DMS 273 (cell line): ENCODE results near the gene TMEM8B.

Experiments used
- DNase-seq: peaks from one replicate; lab custom pipeline; 2025; ENCODE audit not compliant: unreplicated experiment; lab: John Stamatoyannopoulos, UW

TMEM8B gene

DNA sequence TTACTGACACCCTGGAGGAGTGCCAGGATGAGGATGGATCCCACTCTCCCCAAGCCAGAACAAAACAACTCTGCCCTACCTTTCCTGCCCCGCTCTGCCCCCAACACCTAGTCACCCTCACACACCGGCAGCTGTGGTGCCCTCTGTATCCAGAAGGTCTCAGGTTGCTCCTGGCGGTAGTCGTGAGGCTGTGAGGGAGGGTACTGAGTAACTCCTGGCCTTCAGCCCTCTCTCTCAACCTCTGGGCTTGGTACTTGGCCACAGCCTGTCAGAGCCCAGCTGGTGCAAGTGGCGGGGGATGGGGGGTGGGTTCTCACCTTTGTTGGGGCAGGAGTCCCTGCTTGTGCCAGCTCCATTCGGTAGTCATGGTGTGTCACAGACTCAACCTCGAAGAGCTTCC is 18.9 kb upstream of the TMEM8B start:
- DNase-seq = no peak

DNA sequence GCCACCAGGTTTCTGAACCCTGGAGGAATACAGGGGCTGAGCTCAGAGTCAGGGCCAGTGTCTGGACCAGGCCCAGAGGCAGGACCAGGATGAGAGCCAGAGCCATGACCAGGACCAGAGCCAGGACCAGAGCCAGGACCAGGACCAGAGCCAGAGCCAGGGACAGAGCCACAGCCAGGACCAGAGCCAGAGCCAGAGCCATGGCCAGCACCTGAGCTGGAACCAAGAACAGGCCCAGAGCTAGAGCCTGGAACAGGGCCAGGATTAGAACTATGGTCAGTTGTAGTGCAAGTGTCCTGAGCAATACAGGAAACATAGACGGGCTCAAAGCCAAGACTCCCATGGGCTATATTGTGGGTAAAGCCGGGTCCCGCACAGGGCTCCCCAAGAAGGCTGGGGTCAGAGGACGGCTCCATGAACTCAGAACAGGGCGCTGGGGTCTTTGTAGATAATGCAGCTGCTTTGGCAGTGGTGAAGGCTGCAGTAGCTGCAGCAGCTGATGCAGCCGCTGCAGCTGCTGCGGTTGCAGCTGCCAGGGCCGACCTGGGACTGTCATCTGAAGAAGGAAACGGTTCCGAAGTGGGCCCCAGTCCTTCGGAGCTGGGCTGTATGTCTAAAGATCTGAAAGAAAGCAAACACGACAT is 17.5 kb upstream of the TMEM8B start:
- peak; percentile 32 for DNase-seq

DNA sequence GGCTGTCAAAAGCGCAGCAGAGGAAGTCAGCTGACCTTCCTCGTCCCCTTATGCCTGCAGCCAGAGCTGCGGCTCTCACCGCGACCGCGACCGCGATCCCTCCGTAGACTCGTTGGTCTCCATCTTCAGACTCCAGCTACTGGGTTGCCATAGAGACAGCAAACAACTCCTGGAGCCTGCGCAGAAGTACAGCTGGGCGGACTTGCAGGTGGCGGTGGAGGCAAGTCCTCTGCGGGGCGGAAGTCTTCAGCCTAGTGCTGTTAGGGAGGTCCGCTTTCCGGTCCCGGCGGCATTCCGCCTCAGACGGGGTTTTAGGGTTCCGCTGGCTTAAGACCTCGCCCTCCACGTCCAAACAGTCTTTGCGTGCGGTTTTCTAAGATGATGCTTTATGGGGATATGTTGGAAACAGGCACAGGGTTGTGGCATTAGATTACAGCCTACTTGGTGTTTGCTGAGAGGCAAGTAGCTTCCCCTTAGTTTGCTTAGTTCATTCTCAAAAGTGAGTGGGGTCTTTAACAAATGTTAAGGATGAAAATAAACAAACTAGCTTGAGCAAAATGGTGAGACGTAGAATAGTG is 16.9 kb upstream of the TMEM8B start, which contains the start of gene SPAG8:
Gene SPAG8 (minus strand): TSS at position 238 of the 578 bp plus-strand sequence. CDS start 115 bp downstream, at position 123.
- peak; percentile 98 for DNase-seq

DNA sequence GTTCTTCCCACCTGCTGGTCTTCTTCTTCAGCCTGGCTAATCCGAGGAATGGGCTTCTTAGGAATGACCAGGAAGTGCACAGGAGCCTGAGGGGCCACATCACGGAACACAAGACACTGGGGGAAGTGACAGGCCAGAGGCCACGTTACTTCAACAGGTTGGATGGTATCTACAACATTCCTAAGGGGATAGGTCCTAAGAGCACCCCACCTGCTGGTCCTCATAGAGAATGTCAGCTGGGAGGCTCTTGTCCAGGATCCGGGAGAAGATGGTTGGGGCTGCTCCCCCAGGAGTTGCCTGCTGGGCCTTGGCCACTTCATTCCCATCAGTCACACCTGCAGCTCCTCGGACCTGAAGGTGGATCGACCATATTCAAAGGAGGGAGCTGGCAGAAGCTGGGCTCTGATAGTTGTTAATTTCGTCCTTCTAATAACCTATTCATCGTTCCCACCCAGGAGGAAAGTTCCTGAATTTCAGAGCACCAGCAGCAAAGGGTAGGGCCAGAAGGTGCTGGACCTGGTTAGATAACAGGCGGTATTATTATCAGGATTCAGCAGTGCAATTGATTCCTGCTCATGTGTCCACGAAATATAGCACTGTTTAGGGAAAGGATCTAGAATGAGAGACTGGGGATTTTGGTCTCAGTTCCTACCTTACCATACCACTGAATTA is 15.5 kb upstream of the TMEM8B start:
- peak; percentile 54 for DNase-seq

DNA sequence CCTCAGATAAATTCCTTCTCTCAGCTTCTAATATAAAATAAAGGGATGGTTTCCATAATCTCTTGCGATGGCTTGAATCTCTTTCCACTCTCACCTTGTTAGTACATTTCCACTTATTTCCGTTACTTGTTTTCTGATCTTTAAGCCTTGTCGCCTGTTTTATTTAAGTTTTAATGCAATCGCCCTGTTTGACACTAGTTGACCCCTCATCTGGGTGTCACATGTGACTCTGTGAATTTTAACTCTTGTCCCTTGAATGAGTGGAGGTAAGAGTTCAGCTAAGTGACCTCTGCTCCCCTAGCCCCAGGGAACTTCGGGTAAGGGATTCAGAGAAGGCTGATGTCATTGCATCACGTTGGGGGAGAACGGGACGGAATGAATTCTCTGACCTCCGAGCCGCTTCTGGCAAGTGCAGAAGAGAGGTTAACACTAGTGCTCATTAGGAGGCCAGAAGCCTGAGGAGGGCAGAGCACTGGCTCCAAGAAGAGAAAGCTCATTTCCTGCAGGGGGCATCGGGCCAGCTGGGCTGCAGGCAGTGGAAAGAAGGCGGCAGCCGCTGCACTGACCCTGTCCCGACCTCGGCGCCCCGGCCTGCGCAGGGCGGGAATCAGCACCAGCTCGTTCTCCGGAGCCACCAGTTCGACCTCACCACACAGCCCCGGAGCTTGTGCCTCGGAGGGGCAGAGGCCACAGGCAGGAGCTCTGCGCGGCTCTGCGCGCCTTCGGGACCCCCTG is 14.8 kb upstream of the TMEM8B start:
- peak; percentile 80 for DNase-seq

DNA sequence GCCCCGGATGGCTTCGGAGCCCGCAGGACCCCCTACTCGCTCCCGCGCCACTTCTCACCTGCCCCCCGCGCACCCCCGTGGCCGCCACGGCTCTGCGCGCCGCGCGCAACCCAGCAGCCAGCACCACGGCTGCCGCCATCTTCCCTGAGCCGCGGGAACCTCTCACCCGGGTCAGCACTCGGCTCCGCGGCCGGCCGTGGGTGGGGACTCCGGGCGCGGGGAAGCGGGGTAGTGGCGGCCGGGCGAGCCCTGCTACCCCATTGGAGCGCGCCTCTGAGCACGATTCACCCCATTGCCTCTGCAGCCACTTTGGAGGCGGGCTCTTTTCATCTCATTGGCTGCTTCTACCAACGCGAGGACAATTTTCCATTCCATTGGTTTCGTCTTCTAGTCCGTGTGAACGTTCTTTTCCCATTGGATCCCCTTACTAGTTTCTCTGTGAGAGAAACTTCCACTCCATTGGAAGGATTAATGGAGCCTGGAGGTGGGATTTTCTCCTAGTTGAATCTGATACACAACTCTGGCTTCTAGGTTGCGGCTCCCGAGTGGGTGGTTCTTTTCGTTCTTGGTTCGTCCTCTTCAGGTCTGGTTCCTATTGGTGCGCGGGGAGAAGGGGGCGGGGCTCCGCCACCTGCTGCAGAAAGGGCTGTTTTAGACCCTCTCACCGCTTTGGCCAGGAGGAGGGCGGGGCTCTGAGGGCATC is 14.0 kb upstream of the TMEM8B start, which contains the start of gene HINT2:
Gene HINT2 (minus strand): TSS at position 202 of the 703 bp plus-strand sequence. CDS start 63 bp downstream, at position 139.
- DNase-seq = peak; percentile 100

DNA sequence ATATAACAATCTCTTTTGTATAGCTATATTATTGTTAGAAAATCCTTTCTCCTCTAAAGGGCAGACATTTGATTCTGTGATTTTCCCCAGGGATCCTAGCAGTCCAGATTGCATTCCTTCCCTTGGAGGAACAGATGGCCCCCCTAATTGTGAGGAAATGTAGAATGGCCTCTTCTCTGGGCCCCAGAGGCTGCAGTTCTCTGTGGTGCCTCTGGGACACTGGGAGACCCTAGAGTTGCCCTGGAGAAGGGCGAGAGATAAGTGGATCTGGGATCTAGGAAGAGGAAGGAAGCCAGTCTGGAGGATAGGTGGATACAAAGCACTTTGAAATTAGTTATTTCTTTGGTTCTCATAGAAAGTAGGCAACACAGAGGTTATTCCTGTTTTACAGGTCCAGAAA is 12.3 kb upstream of the TMEM8B start:
- peak; percentile 97 for DNase-seq

DNA sequence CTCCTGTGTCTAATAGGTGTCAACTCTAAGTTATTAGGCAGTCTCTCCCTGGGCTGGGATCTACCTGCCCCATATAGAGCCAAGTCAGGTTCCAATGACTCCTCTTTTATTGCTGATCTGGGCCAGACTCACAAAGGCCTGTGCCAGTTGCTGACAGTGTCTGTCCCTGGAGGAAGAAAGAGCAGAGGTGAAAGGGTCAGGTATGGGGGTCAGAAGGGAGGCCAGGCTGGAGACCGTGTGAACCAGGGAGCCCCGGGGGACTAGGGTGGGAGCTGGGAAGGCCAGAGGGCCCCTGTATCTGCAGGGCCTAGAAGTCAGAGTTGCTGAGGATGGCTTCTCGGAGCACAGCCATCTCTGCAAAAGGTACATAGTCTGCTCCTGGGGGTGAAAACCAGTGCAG is 10.7 kb upstream of the TMEM8B start:
- no peak for DNase-seq

DNA sequence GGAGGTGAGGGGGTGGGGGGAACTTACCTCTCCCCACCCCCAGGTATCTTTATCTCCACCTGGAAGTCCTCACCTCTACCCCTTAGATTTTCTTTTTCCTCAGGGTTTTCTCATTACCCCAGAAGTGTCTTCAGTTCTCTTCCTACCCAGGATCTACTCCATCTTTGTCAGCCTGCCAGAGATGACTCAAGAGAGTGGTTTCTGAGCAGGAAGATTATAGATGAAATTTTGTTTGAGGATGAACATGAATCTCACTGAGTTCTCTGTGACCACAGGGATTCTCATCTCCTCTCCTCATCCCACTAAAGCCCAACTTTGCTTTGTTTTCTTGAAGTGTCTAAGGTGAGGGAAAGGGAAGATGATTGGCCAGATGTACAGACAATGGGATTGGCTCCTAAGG is 9.0 kb upstream of the TMEM8B start:
- DNase-seq = no peak

DNA sequence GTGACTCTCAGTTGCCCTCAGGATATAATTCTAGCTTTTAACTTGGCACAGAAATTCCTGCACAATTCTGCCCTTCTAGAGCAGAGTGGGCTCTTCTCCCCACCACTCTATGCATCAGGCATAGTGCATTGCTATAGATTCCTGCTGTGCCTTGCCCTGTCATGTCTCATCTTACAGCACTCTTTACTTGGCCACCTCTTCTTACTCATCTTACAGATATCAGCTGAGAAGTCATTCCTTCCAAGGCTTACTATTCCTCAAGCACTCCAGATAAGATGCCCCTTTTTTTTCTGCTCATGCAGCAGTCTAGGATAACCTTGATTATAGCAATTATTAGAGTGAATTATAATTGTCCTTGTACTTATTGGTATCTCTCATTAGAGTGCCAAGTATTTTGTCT is 6.1 kb upstream of the TMEM8B start:
- DNase-seq = no peak

DNA sequence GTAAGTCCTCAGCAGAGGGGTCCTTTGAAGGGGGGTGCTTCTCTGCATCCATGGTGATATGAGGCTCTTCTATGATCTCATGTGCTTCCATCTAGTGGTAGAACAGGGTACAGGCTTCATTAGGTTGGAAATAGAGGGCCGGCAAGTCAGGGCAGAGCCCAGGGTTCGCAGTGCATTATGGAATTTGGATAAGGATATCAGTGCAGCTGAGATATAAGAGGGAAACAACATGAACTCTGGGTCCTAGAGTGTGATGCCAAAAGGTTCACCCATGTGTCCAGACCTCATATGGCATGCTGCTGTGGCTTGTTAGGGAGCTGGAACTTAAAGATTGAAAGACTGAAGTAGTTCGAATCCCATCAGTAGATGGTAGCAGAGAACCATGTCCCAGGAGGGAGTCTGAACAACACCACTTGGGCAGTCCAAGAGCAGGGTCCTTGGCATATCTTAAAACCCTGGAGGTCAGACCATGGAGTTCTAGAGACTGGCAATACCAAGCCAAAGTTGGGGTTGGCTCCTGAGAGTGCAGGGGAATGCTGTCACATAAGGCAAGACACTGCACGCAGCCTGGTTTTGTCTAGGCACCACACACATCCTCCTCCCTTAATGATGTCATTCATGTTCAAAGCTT is 2.8 kb upstream of the TMEM8B start:
- DNase-seq = peak; percentile 77

DNA sequence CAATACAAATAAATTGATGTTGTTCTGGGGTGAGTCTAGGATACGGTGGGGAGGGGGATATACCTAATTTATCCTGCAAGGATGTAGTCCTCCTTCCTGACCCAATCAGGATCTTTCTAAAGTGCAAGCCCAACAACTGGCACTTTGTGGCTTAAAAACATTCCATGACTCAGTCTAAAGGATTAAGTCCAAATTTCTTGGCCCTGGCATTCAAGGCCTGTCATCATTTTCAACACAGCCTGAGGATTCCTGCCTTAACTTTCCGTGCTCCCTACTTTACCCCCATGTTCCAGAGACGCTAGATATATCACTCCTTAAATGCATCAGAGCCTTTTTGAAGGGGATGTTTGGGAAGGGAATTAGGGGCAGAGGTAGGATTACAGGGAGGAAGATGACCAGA is 1.5 kb upstream of the TMEM8B start:
- no peak for DNase-seq

DNA sequence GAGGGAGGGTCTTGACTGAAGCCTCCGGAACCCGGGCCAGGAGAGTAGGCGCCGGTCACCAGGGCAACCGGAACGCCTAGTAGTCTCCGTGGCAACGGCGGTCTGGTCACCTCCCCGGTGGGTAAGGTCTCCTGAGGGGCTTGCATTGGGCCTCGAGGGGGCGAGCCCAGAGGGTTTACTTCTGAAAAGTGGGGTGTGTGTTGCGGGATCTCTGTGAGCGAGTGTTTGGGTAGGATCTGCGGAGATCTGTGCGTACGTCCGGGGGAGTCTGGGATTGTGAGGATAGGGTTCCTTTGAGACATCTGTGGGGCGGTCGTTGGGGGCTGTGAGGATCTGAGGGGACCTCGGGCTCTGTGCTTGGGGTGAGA is 328 bp upstream of the TMEM8B start, which contains the start of gene FAM221B:
Gene FAM221B (minus strand): TSS at position 17 of the 368 bp plus-strand sequence. CDS start 2,571 bp downstream, outside the sequence.
- peak; percentile 69 for DNase-seq

DNA sequence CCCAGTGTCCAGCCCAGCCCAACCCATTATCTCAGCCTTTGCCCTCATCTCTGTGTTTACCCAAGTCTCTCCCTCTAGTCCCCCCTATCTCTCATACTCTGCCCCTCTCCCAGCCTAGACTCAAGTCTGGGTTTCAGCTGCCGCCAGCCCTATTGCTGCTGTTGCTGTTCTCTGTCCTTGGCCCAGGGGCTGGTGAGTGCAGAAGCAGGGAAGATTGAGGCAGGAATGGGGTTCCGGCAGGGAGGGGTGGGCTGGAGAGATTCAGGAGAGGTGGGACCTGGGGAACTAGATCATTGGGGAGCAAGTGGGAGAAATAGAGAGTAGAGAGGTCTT is 702 bp downstream of the TMEM8B start:
- DNase-seq = peak; percentile 48

DNA sequence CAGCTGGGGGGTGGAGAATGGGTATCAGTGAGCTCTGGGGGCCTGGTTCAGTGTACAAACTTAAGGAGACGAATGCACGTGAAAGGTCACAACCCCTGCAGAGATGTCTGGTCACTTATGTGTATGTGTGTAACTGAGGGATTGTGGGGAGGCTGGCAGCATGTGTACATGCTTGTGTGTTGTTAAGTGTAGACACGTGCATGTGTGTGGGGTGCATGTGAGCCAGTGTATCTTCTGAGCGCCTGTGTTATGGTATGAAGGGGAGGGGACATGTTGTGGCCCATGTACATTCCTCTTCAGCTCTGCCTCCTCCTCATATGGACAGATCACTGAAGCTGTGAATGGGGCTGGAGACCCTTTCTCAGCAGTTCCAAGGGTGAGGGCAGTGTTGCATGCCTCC is 2.0 kb downstream of the TMEM8B start:
- no peak for DNase-seq

DNA sequence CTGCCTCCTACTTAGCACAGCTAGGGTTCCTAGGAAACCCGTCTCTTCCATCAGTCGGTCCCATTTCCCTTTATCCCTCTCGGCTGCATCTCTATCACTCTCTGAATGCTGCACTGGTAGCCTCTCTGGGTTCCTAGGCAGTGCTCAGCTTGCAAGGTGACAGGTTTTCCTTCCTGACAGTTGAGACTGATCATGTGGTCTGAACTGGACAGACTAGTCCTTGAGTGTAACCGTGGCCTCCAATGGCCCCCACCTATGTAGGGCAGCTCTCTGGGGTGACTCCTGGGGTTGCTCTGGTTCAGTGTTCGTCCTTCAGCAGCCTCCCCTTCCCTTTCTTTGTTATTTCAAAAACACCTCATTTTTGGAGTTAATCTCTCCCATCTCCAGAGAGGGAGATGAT is 3.8 kb downstream of the TMEM8B start:
- DNase-seq = no peak

DNA sequence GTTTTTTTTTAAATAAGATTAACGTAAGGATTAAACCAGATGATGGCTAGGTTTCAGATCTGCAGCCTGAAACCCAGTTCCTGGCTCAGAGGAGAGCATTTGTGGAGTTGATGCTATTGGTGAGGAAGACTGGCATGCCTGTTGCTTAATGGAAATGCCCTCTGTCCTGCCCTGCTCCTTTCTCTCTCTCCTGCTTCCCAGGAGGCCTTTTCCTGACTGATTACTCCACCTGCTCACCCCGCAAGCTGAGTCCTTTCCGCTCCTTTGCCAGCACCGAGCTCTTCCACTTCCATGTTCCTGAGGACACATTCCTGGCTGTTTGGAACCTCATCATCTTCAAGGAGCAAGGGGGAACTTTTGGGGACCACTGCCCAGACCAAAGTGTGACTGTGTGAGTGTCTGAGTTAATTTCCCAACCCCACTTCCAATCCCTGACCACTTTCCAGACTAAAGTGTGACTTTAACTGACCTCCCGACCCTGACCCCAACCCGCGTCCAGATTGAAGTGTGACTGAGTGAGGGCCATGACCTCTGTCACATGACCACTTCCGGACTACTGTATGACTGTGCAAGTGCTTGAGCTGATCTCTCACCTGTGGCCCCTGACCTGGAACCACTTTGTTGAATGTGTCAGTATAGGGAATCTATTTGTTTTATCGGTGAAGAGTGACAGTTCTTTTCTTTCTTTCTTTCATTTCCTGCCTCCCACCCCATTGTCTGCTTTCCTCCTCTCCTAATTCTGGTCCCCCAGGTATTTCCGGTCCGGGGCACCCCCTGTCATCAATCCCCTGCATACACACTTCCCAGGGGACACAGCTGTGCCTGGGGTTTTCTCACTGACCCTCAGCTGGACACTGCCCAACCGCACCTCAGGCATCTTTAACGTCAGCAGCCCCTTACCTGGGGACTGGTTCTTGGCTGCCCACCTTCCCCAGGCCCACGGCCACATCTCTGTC is 5.5 kb downstream of the TMEM8B start:
- DNase-seq = peak; percentile 12

DNA sequence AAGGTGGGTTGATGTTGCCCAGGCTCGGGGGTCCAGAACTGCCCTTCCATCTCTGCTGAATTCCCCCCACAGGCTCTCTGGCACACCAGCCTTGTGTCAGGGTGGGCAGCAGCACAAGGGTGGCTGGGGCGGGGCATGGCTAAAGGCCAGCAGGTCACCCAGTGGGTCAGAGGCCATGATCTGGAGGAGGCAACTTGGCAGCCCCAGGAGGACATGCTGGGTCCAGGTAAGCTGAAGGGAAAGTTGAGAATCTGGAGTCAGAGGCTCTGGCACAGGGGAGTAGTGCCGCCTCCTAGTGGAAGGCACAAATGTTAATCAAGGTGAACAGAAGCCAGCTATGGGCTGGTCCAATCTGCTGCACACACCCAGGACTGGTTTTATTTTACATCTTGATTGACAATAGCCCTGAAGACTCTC is 6.2 kb downstream of the TMEM8B start:
- peak; percentile 69 for DNase-seq

DNA sequence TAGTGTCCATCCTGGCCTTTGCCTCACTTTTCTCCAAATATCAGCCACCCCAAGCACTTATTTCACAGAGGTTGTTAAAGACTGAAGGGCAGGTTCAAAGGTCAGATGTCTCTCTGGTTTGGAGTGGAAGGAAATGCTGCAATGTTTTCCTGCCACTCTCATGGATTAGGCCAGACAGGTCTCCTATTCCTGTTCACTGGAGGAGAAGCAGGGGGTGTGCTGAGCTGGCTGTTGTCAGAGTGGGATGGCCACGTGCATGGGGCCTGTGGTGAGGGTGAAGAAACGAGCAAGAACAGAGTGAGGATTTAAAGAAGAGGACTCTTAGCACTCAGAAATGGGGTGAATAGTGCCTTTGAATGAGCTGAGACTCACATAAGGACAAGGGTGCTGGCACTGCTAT is 6.7 kb downstream of the TMEM8B start:
- DNase-seq = no peak
